HepG2 (cell line): ENCODE results near the gene CEP19. TPM values are rescaled to one million over a fixed set of nuclear protein-coding genes. Genes with fewer than 3 reads are reported as not detected.

Experiments used
- CEBPZ ChIP-seq: IDR thresholded peaks from 2 replicates; pipeline ENCODE4 v1.6.1; 2012; ENCODE audit warnings: low read length, improper control_type of control experiment
- FOXO1 ChIP-seq: sonication (generic); formaldehyde crosslinking; IDR thresholded peaks from 2 replicates; pipeline ENCODE4 v1.4.0; 2020; ENCODE audit warnings: missing genetic modification reagents
- GLI4 ChIP-seq: sonication (generic); formaldehyde crosslinking; IDR thresholded peaks from 2 replicates; pipeline ENCODE4 v1.5.1; 2020; ENCODE audit warnings: missing genetic modification reagents, mild to moderate bottlenecking, moderate library complexity, borderline replicate concordance
- HINFP ChIP-seq: sonication (generic); formaldehyde crosslinking; IDR thresholded peaks from 2 replicates; pipeline ENCODE4 v1.4.0; 2020; ENCODE audit warnings: low read depth, mild to moderate bottlenecking, missing genetic modification reagents
- HNRNPL ChIP-seq: fragments of 200-400 bp; formaldehyde crosslinking; IDR thresholded peaks from 2 replicates; pipeline ENCODE4 v1.6.1; 2017; ENCODE audit warnings: mild to moderate bottlenecking, low read depth, low read length
- NFYB ChIP-seq: sonication (generic); formaldehyde crosslinking; IDR thresholded peaks from 2 replicates; pipeline ENCODE4 v1.4.0; 2020; ENCODE audit warnings: missing genetic modification reagents
- SAP130 ChIP-seq: IDR thresholded peaks from 2 replicates; pipeline ENCODE4 v1.6.1; 2016; ENCODE audit warnings: low read depth
- TP53 ChIP-seq: sonication (generic); formaldehyde crosslinking; conservative IDR thresholded peaks from 2 replicates; pipeline ENCODE4 v1.4.0; 2020; ENCODE audit warnings: missing genetic modification reagents
- WIZ ChIP-seq: sonication (generic); formaldehyde crosslinking; IDR thresholded peaks from 2 replicates; pipeline ENCODE4 v1.5.1; 2020; ENCODE audit warnings: mild to moderate bottlenecking, missing genetic modification reagents
- ZEB1 ChIP-seq: IDR thresholded peaks from 2 replicates; pipeline ENCODE4 v1.6.1; 2012; ENCODE audit warnings: mild to moderate bottlenecking, low read depth, inconsistent platforms; ENCODE audit not compliant: insufficient replicate concordance
- ZNF232 ChIP-seq: sonication (generic); formaldehyde crosslinking; IDR thresholded peaks from 2 replicates; pipeline ENCODE4 v1.4.0; 2020; ENCODE audit warnings: missing genetic modification reagents, borderline replicate concordance
- ZNF33A ChIP-seq: sonication (generic); formaldehyde crosslinking; IDR thresholded peaks from 2 replicates; pipeline ENCODE4 v1.5.1; 2020; ENCODE audit warnings: missing genetic modification reagents, mild to moderate bottlenecking, moderate library complexity, borderline replicate concordance
- ZNF343 ChIP-seq: sonication (generic); formaldehyde crosslinking; IDR thresholded peaks from 2 replicates; pipeline ENCODE4 v1.4.0; 2020; ENCODE audit warnings: mild to moderate bottlenecking, missing genetic modification reagents
- ZNF501 ChIP-seq: sonication (generic); formaldehyde crosslinking; IDR thresholded peaks from 2 replicates; pipeline ENCODE4 v1.5.1; 2020; ENCODE audit warnings: mild to moderate bottlenecking, moderate library complexity, missing genetic modification reagents
- ZNF564 ChIP-seq: sonication (generic); formaldehyde crosslinking; IDR thresholded peaks from 2 replicates; pipeline ENCODE4 v1.8.1; 2023; ENCODE audit warnings: mild to moderate bottlenecking, missing genetic modification reagents
- polyA plus RNA-seq, 8 experiments: library from polyadenylated mRNA; depleted of rRNA in 3 of 8; stranded (reverse) in 7 of 8; unstranded in 1 of 8; fragments of >200 nt; fragmentation: Illumina TruSeq in 4 of 8; extraction: Trizol in 4 of 8; gene quantifications; 2 replicates each; pipeline versions ENCODE4 v1.2.1 to v1.2.3, GENCODE V29; 2011 to 2016; ENCODE audit warnings: low read depth in 4 of 8, missing spikeins in 1 of 8, mixed read lengths in 1 of 8; ENCODE audit not compliant: insufficient read depth in 1 of 8
- total RNA-seq, 5 experiments: library from RNA; depleted of rRNA; stranded (reverse); fragments of >200 nt; fragmentation: Illumina TruSeq; extraction: Trizol; gene quantifications; 2 replicates each; pipeline ENCODE4 v1.2.3, GENCODE V29; 2016; ENCODE audit warnings: low read depth in 1 of 5
- TF ChIP-seq, protein P1 (sequence below), 2 experiments: IDR thresholded peaks; 2 replicates each; pipeline ENCODE4 v1.6.1; 2011 to 2012; ENCODE audit warnings: low read length in 2 of 2, borderline replicate concordance in 1 of 2, low read depth in 1 of 2, mild to moderate bottlenecking in 1 of 2, moderate library complexity in 1 of 2
- TF ChIP-seq, protein P2 (sequence below): sonication (generic); formaldehyde crosslinking; IDR thresholded peaks from 2 replicates; pipeline ENCODE4 v1.8.1; 2023; ENCODE audit warnings: mild to moderate bottlenecking, moderate library complexity, missing genetic modification reagents

CEP19 gene
- total and polyA plus RNA-seq, 2 of the 13 experiments (the other 11 are each of a cell fraction or from before 2014, with no cell fraction given): 0.48 to 1.2 TPM

DNA sequence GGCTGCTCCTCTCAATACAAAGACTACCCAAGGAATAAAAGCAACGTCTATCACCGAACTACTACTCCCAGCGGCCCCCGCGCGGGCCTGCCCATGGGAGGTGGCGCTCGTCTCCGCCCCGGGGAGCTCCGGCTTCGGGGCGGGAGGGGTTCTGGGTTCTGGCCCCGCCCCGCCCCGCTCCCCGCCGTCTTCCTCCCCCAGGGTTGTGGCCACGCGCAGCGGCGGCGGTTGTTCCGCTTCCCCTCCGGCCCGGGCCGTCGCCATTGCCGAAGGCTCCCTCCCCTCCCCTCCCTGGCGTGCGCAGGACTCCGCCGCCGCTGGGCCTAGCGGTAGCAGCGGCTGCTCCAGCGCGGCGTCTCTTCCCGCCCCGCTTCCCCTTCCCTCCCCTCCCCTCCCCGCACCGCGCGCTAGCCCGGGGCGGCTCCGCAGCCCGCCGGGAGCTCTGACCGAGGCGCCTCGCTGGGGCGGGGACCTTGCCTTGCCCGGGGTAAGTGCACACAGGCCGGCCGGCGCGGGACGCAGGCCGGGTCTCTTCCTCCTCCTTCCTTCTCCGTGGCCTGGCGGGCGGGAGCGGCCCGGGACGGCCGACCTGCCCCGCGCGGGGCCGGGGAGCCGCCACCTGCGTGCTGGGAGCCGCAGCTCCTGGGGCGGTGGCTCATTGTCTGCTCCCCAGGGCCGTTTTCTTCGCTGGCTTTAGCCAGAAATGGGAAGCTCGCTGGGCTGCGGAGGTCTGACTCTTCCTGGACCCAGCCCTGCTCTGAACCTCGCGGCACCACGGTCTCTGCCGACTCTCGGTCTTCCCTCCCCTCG, 27.8 kb upstream of the CEP19 start, which contains the start of gene PAK2 (continued):
- no peak for TF ChIP-seq WIZ
- no peak for TF ChIP-seq HINFP (CRISPR knock-in tag)
- peak; percentile 42; the same call in 1 of the 2 replicates for TF ChIP-seq FOXO1
- no peak for TF ChIP-seq CEBPZ
- no peak; the same call in 1 of the 2 replicates for TF ChIP-seq ZNF501 (CRISPR knock-in tag)
- no peak for TF ChIP-seq GLI4 (CRISPR knock-in tag)
- no peak for TF ChIP-seq ZEB1
- TF ChIP-seq HNRNPL: no peak
- TF ChIP-seq ZNF343: peak; percentile 78; the same call in 1 of the 2 replicates
- no peak for TF ChIP-seq ZNF33A (CRISPR knock-in tag)
- TF ChIP-seq, protein P1, sequence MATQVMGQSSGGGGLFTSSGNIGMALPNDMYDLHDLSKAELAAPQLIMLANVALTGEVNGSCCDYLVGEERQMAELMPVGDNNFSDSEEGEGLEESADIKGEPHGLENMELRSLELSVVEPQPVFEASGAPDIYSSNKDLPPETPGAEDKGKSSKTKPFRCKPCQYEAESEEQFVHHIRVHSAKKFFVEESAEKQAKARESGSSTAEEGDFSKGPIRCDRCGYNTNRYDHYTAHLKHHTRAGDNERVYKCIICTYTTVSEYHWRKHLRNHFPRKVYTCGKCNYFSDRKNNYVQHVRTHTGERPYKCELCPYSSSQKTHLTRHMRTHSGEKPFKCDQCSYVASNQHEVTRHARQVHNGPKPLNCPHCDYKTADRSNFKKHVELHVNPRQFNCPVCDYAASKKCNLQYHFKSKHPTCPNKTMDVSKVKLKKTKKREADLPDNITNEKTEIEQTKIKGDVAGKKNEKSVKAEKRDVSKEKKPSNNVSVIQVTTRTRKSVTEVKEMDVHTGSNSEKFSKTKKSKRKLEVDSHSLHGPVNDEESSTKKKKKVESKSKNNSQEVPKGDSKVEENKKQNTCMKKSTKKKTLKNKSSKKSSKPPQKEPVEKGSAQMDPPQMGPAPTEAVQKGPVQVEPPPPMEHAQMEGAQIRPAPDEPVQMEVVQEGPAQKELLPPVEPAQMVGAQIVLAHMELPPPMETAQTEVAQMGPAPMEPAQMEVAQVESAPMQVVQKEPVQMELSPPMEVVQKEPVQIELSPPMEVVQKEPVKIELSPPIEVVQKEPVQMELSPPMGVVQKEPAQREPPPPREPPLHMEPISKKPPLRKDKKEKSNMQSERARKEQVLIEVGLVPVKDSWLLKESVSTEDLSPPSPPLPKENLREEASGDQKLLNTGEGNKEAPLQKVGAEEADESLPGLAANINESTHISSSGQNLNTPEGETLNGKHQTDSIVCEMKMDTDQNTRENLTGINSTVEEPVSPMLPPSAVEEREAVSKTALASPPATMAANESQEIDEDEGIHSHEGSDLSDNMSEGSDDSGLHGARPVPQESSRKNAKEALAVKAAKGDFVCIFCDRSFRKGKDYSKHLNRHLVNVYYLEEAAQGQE (IDR thresholded peaks at IDR 0.05; ENCODE audit: borderline replicate concordance in 1 of 2, low read depth in 1 of 2, low read length in 2 of 2): 0 out of 4 replicates have a peak, but pooled peaks of 1 of the 2 experiments have one; percentile 21
- no peak for TF ChIP-seq TP53
- TF ChIP-seq NFYB: no peak; the same call in 1 of the 2 replicates
- peak; percentile 63 for TF ChIP-seq SAP130 (CRISPR knock-in tag)
- TF ChIP-seq ZNF564 (CRISPR knock-in tag): no peak
- peak; percentile 54; the same call in 1 of the 2 replicates for TF ChIP-seq ZNF232 (CRISPR knock-in tag)
- TF ChIP-seq, protein P2, sequence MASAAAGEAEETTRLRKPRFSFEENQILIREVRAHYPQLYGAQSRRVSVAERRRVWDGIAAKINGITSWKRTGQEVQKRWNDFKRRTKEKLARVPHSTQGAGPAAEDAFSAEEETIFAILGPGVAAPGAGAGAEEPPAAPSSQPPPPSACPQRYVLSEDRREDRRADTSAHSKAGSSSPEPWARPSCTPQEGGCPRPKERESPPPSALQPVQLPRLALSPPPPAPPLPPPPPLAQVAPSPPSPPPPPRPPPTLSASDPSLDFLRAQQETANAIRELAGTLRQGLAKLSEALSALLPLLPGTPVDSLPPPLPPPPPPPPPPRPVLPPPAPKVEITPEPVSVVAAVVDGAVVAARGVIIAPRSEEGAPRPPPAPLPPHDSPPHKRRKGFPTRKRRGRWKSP: peak; percentile 36; the same call in 1 of the 2 replicates
